Right lobe of liver (tissue), 6 donors: ENCODE measurements around the gene GDF9. TPM values are rescaled to one million over a fixed set of nuclear protein-coding genes. Genes with fewer than 3 reads are reported as not detected.

Source experiments
- ATAC-seq, 4 donors: fragments of 200-7000 bp; cut with Tn5 transposase; one replicate each; pipeline ENCODE4 v1.9.1; 2020; ENCODE audit warnings: mild to moderate bottlenecking in 4 of 4, moderate library complexity in 4 of 4
- DNase-seq, 3 donors: peaks; one replicate each; pipeline ENCODE4 v3.0.0-alpha.2; 2020
- H3K27ac ChIP-seq, 3 donors: fragments of 200-600 bp; one replicate each; pipeline ENCODE4 v1.8.0; 2022
- H3K27me3 ChIP-seq, 2 donors: fragments of 200-600 bp; one replicate each; pipeline ENCODE4 v1.8.0; 2022
- H3K36me3 ChIP-seq, 4 donors: fragments of 200-600 bp; sonication (generic) in 1 of 4; one replicate each; pipeline versions ENCODE4 v1.5.1 to v1.8.0; 2017 to 2022; ENCODE audit warnings: control low read depth in 1 of 4
- H3K4me1 ChIP-seq, 4 donors: fragments of 200-600 bp; sonication (generic) in 1 of 4; one replicate each; pipeline versions ENCODE4 v1.5.1 to v1.8.0; 2017 to 2022; ENCODE audit warnings: control low read depth in 1 of 4
- H3K4me3 ChIP-seq, 3 donors: fragments of 200-600 bp; one replicate each; pipeline ENCODE4 v1.8.0; 2022
- H3K9me3 ChIP-seq, 4 donors: fragments of 200-600 bp; sonication (generic) in 1 of 4; one replicate each; pipeline versions ENCODE4 v1.5.1 to v1.8.0; 2017 to 2022; ENCODE audit warnings: control low read depth in 1 of 4
- CTCF ChIP-seq, 4 donors: fragments of 200-600 bp in 3 of 4; fragments of 450-650 bp in 1 of 4; IDR thresholded peaks; one replicate each; pipeline versions ENCODE4 v1.5.1 to v1.8.0; 2016 to 2022; ENCODE audit warnings: antibody characterized with exemption in 4 of 4, mild to moderate bottlenecking in 2 of 4
- POLR2A ChIP-seq: fragments of 450-650 bp; IDR thresholded peaks from one replicate; pipeline ENCODE4 v1.6.1; 2017; ENCODE audit warnings: antibody characterized with exemption, mild to moderate bottlenecking
- WGBS: methylation state at CpG from one replicate; pipeline ENCODE4 v1.1.6; 2018; ENCODE audit warnings: low coverage, low lambda C conversion rate; ENCODE audit not compliant: insufficient coverage; ENCODE audit errors: missing lambda C conversion rate; 5-methylcytosine and 5-hydroxymethylcytosine counted together
- intact Hi-C, 2 donors: fragments of 100-400 bp; cut with DNase I; formaldehyde crosslinking; loops; one replicate each; pipeline versions ENCODE4 v1.11.2 to v1.14.1; 2022
- total RNA-seq, 6 experiments: library from RNA; depleted of rRNA in 2 of 6; stranded (reverse); fragments of >200 nt in 2 of 6; fragmentation: NEBNext Ultra II Directional in 3 of 6; extraction: Animal tissue kit (Norgen Biotek cat#: 25700) in 3 of 6; gene quantifications; one replicate each; pipeline versions ENCODE4 v1.1.0 to v1.2.4, GENCODE V29; 2016 to 2023
- donor health status: DM: no; HTN: yes; CAD: no.
- donor health status: DM: no; HTN: no; CAD: no.
- donor health status: DM: no; HTN: no; CAD: no.
- donor health status: DM: no; HTN: yes; CAD: no.
- donor health status: DM: no; HTN: yes; CAD: no.

The GDF9 gene
- total RNA-seq, 6 experiments from 2014 or later: 0.20 to 0.71 (median 0.48) TPM

GRCh38 chr5:132816554-132816953, 49.7 kb downstream of the GDF9 start:
- H3K27me3 ChIP-seq: no peaks in the 10 kb centered on the region
- no peak overlapping the region for H3K4me3 ChIP-seq
- intact Hi-C loops: loop anchor here in 1 of 2 donors (10.0 kb wide), 1 partner anchor 62 kb away; no protein-coding TSS in a partner anchor
- DNase-seq (no peak), ATAC-seq (no peak)
- no peaks in the 10 kb centered on the region for H3K9me3 ChIP-seq
- no peak for TF ChIP-seq CTCF (IDR thresholded peaks at IDR 0.05)
- TF ChIP-seq POLR2A: no peak
- H3K36me3 ChIP-seq: no peaks in the 10 kb centered on the region
- H3K27ac ChIP-seq: no peak overlapping the region
- peaks cover 0 to 5% (median 0%) of the 10 kb centered on the region in 4 donors for H3K4me1 ChIP-seq

- H3K36me3 ChIP-seq: no peaks in the 10 kb centered on the region
- WGBS: 69% methylated on average over 2 of the region's 2 CpGs
- H3K9me3 ChIP-seq: no peaks in the 10 kb centered on the region
- H3K27me3 ChIP-seq: no peaks in the 10 kb centered on the region
- TF ChIP-seq POLR2A (no peak), CTCF (IDR thresholded peaks at IDR 0.05) (no peak)
- ATAC-seq (no peak), DNase-seq (no peak)
- no peak overlapping the region for H3K4me3 ChIP-seq
- no peak overlapping the region for H3K27ac ChIP-seq
- peaks cover 0 to 5% (median 0%) of the 10 kb centered on the region in 4 donors for H3K4me1 ChIP-seq
- intact Hi-C loops: loop anchor here in 1 of 2 donors (10.0 kb wide), 1 partner anchor 61 kb away; no protein-coding TSS in a partner anchor
These were observed 50.2 kb downstream of the GDF9 start for GRCh38 chr5:132816083-132816482.

GRCh38 chr5:132815454-132815853, 50.8 kb downstream of the GDF9 start:
- Histone ChIP-seq H3K9me3 (no peaks in the 10 kb centered on the region), H3K27ac (no peak overlapping the region), H3K4me3 (no peak overlapping the region), H3K4me1 (peaks cover 0 to 5% (median 0%) of the 10 kb centered on the region in 4 donors), H3K36me3 (no peaks in the 10 kb centered on the region), H3K27me3 (no peaks in the 10 kb centered on the region)
- WGBS: 100% methylated on average over 1 of the region's 1 CpG
- TF ChIP-seq POLR2A: no peak
- TF ChIP-seq CTCF (IDR thresholded peaks at IDR 0.05): no peak
- intact Hi-C loops: loop anchor here in 1 of 2 donors (10.0 kb wide), 1 partner anchor 61 kb away; no protein-coding TSS in a partner anchor
- ATAC-seq (no peak), DNase-seq (no peak)

GRCh38 chr5:132814503-132815294, 51.6 kb downstream of the GDF9 start:
- DNase-seq (no peak), ATAC-seq (no peak)
- Histone ChIP-seq H3K27ac (no peak overlapping the region), H3K27me3 (no peaks in the 10 kb centered on the region), H3K9me3 (no peaks in the 10 kb centered on the region), H3K36me3 (no peaks in the 10 kb centered on the region), H3K4me1 (peaks cover 0 to 7% (median 0%) of the 10 kb centered on the region in 4 donors), H3K4me3 (no peak overlapping the region)
- intact Hi-C loops: loop anchor here in 1 of 2 donors (10.0 kb wide), 1 partner anchor 60 kb away; no protein-coding TSS in a partner anchor
- TF ChIP-seq CTCF (IDR thresholded peaks at IDR 0.05) (no peak), POLR2A (no peak)
- 91% methylated on average over 7 of the region's 81 CpGs for WGBS
